PC-3 (cell line): ENCODE data around the gene CCL24.

ENCODE experiments used
- EZH2 ChIP-seq: fragments of 300-600 bp; sonication (generic); IDR thresholded peaks from one replicate; pipeline ENCODE4 v1.6.1; 2017; ENCODE audit warnings: antibody characterized with exemption, mild to moderate bottlenecking, low read length; ENCODE audit not compliant: unreplicated experiment
- EZH2phosphoT487 ChIP-seq: fragments of 300-600 bp; sonication (generic); IDR thresholded peaks from 2 replicates; pipeline ENCODE4 v1.6.1; 2018; ENCODE audit warnings: mild to moderate bottlenecking, antibody characterized with exemption, low read length, borderline replicate concordance
- TF ChIP-seq, protein P1 (sequence below): fragments of 300-600 bp; sonication (generic); conservative IDR thresholded peaks from 2 replicates; pipeline ENCODE4 v1.5.1; 2017; ENCODE audit warnings: antibody characterized with exemption, low read depth, mild to moderate bottlenecking, low read length

DNA sequence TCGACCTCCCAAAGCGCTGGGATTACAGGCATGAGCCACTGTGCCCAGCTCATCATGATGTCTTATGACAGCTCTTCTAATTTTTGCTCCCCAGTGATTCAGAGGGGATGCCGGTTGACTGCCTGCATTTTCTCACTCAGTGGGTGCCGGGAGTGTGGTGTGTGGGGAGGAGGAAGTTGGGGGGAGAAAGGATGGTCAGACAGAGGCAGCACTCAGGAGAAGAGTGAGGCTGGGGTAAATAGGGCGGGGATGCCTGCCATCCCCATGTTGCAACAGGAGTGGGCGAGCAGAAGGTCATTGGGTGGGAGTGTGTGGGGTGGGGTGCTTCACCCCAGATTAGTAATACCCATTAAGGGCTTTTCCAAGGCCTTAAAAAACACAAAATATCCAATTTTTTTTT is 3.5 kb upstream of the CCL24 start:
- TF ChIP-seq, protein P1, sequence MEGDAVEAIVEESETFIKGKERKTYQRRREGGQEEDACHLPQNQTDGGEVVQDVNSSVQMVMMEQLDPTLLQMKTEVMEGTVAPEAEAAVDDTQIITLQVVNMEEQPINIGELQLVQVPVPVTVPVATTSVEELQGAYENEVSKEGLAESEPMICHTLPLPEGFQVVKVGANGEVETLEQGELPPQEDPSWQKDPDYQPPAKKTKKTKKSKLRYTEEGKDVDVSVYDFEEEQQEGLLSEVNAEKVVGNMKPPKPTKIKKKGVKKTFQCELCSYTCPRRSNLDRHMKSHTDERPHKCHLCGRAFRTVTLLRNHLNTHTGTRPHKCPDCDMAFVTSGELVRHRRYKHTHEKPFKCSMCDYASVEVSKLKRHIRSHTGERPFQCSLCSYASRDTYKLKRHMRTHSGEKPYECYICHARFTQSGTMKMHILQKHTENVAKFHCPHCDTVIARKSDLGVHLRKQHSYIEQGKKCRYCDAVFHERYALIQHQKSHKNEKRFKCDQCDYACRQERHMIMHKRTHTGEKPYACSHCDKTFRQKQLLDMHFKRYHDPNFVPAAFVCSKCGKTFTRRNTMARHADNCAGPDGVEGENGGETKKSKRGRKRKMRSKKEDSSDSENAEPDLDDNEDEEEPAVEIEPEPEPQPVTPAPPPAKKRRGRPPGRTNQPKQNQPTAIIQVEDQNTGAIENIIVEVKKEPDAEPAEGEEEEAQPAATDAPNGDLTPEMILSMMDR = no peak
- TF ChIP-seq EZH2phosphoT487 = no peak
- TF ChIP-seq EZH2 = no peak
